ENCODE data around the gene LEF1.

LEF1 gene

DNA sequence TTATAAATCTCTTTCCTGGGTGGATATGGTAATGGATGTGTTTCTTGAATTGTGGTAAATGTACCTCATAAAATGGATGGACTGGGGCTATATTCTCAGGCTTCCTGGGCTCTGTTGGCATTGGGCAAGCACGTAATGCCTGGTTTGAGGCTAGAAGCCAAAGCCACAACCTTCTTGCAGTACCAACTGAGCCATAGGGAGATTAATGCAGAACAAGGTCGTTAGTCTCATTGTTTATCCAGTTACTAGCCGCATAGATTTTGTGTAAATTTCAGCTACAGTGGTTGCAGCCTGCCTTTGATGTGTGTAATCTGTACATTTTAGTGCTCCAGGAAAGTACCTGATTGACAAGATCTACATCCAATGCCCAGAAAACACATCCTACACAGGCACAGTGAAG is 7.2 kb upstream of the LEF1 start:
- no peak for DNase-seq (ENCODE audit: extremely low read depth in 1 of 2, low read depth in 1 of 2)

DNA sequence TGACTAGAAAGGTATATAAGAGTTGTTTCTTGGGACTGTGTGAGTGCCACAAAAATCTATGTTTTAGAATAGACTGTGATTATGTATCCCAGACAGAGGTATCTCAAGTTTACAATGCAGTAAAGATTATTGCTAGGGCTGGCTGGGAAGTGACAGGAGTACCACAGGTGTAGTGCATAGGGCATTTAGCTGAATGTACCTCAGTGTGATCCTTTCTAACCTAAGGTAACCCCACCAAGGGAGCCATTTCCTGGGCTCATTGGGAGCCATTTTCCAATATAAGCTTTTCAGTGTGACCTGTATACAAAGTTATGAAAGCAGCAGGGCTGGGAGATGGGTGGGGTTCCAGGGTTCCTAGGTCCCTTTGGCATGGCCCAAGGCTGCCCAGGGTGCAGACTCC is 6.1 kb upstream of the LEF1 start:
- no peak for DNase-seq (ENCODE audit: extremely low read depth in 1 of 2, low read depth in 1 of 2)

DNA sequence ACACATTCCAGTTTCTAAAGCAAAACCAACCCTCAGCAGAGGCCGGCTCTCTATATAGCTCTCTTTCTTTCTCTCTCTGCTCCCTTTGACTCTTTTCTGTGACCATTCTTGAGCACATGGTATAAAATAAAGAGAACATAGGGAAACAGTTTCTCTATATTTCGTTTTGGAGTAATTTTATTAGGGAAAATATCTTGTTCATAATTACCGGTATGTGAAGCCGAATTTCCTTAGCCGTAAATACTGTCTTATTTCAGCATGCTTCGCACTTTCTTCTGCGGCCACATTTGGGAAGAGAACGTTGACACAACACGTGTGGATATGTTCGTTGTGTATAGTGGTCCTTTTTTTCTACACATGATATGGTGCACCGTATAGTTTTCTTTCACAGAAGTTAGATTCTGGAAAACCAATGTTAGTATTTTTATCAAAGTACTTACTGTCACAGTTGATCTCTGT is 4.9 kb upstream of the LEF1 start:
- DNase-seq (ENCODE audit: extremely low read depth in 1 of 2, low read depth in 1 of 2) = no peak

DNA sequence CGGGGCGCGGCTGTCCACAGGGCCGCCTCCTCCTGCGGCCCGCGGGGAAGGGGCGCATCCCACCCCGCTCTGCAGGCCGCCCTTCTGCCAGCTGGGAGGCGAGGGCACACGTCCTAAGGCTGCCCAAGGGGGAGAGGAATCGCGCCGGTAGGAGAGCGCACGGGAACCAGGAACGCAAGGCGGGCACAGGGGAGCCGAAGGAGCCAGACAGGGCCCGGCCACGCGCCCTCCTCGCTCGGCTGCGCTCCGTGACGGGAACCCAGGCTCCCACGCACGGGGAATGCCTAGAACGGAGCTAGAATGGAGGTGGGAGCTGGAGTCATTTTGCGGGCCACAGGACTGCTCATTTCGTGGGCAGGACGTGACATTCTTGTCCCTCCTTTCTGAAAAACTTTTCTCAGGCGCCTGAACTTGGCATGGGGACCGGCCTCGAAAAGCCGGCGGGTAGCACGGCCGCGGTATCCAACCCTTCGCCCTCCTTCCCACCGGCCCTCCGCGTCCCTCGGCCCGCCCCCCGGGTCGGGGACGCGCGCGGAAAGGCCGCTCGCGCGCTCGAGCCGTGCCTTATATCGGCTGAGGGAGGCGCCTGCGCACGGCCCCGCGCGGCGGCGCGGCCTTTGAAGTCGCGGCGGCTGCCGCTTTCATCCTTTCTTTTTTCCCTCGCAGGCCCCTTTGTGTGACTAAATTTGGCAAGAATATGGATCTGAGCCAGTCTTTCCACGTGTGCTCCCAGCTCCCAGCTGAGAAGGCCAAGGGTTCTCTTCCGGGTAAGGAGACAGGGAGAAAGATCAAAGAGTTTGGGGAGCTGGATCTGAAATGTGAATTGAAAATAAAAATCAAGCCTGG is 4.2 kb upstream of the LEF1 start:
- peak; percentile 39 to 43 for DNase-seq (ENCODE audit: extremely low read depth in 1 of 2, low read depth in 1 of 2)

DNA sequence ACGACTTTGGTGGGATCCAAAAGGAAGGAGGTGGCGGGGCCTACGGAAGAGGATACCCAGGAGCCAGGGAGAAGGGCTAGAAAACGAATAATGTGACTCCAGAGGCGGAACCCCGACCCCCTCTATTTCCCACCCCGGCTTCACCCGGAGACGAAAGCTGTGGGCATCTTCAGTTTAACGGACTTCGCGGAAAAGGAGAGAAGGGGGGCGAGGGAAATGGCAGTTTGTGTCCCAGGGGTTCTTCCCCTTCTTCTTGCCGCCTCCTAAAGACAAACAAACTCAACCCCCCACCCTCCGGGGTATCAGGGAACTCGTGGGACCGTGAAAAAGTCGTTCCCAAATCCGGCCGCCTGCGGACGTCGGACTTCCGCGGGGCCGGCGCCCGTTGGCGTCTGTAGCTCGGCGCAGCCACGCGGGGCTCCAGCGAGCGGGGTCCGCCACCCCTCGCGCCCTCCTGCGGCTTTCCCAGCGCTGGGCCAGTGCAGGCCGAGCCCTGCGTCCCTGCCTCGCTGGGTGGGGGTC is 3.6 kb upstream of the LEF1 start:
- no peak for DNase-seq (ENCODE audit: extremely low read depth in 1 of 2, low read depth in 1 of 2)

DNA sequence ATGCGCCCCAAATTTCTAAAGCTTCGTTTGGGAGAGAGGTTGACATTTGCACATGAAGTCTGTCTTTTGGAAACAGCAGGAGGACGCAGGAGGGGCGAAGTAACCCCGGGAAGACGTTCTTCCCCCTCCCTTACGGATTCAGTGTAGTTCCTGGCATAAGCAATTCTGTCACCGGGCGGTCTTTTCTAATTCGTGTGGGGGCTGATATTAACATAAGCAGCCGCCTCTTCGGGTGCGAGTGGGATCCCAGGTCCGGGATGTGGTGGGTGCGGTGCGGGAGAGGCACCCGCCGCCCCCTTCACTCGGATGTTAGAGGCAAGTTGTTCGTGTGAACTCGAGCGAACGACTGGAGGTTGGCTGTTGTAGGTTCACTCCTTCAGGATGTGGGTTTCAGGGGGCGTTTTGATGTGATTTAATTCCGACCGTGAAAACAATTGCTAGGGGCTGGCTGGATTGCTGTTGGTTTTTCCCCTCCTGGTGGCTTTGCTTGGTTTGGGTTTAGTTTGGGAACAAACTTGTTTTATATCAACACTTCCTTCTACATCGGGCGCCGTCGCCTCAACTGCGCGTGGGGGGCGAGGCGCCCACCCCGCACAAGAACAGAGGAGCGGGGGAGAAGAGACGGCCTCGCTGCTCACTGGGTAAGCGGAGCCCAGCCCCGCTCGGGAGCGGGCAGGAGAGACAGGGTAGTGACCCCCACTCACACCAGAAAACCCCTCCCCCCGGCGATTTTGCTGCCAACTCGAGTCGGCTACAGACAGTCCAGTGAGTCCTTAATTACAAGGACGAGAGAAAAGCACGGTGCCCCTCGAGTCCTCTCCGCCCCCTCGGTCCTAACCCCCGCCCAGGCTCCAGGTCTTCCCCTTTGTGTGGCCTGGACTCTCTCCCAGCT is 2.9 kb upstream of the LEF1 start:
- DNase-seq (ENCODE audit: extremely low read depth in 1 of 2, low read depth in 1 of 2) = peak; percentile 41 to 43

DNA sequence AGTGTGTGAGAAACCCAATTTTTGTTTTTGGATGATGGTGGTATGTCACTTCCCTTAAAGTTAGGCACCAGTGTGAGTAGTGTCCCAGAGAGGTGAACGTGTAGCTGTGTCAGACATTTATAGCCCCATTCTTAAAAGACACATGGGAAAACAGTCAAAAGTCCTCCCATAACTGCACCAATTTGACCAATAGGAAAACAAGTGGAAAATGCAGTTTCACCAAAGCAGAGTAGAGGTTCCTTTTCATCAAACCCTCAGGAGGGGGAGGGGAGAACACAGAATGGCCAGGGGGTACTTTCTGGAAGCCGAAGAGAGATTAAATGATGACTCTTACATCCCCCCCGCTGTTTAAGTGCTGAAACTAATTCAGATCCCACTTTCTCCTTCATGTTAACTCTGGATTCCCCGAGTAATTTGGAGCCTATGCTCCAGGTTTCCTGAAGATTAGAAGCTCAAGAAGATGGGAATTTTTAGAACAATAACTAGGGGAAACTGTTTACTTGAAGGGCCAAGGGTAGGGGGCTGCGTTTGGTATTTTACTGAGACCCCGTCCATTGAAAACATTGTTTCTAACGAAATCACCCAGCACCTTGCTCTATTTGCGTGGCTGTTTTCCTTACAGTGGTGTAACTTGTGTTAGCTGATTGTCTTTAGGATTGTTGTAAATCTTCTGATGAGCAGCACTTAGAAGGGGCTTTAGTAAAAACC is 2.1 kb upstream of the LEF1 start:
- DNase-seq (ENCODE audit: extremely low read depth in 1 of 2, low read depth in 1 of 2) = no peak

DNA sequence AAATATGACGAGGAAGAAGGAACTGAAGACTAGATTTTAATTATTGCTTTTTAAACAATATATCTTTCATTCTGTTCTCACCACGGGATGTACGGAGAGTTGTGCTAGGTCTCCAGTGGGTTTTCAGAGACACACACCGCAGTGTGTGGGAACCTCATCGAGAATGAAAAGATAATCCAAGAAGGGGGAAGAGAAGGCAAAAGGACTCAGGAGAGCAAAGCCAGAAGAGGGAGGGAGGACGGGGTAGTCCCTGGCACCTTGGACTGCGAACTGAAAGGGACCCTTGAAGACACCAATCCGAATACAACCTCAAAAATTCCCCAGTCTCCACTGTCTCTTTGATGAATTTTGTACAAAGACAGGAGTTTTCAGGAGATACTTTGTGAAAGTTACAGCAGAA is 932 bp upstream of the LEF1 start:
- no peak for DNase-seq (ENCODE audit: extremely low read depth in 1 of 2, low read depth in 1 of 2)

DNA sequence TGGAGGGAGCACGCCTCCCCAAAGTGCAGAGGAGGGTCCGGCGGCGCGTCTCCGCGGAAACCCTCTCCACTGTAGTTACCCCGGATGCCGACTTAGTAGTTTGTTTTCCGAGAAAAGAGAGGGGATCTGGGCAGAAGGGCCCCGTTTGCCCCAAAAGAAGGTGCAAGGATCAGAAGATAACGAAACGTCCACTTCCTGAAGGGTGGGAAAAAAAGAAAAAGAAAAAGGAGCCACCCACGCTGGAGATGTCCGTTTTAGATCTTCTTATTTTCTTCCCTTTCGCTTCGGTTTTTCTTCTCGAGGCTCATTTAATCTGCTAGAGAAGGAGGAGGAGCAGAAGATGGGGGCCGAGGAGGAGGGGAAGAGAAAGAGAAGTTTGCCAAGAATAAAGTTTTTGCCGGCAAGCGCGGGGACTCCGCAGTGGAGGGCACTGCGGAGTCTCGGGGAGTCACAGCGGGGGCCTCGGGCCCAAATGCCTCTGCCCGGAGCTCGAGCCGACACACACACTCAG is 517 bp downstream of the LEF1 start:
- no peak for DNase-seq (ENCODE audit: extremely low read depth in 1 of 2, low read depth in 1 of 2)

DNA sequence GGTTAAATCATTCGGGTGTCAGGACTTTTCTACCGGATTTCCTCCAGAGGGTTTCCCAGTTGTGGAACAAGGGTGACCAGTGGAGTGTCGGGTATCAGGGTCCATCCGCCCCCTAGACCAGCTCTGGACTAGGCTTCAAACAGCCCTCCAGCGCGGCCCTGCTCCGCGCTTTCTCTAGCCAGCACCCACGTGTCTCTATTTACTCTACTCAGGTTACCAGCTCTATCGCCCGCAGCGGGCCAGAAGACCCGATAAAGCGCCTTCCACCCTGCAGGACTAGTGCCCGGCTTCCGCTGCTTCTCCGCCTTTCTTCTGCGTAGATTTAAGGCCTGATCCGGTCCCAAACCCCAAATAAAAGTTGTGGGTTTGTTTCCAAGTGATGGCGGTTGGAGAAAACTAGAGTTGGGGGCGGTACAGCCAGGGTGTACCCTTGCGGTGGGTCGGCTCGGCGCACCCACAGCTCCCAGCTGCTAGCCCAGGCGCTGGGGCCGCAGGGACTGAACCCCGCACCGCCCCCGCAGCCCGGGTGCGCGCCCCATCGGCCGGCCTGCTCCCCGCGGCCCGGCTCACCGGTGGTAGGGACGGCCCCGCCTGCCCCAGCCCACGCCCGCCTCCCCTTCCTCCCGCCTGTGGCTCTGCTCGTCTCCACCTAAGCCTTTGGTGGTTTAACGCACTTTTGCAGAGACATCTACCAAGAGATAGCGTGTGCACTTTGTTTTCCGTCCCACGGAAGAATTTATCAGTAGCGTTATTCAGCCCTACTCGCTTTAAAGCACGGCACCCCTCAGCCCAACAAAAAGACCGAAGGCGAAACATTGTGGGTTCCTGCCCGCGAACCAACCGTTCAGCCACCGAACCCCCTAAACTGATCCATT is 2.1 kb downstream of the LEF1 start:
- DNase-seq (ENCODE audit: extremely low read depth in 1 of 2, low read depth in 1 of 2) = peak; percentile 50 to 57

DNA sequence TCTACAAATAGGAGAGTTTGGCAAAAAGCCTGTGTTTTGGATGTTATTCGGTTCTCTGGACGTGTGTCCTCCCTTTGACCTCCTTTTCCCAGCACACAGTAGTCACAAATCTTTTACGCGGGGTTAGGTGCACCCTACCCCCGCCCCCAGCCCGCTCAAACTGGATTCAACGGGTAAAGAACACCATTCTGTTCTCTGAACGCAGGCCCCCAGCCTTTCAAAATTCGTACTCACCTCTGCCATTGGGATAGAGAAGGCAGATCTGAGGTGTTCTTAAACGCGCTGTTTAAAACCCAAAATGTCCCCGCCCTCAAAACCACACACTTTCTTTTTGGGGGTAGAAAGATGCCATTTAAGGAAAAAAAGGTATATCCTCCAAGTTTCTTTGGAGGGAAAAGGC is 2.7 kb downstream of the LEF1 start:
- DNase-seq (ENCODE audit: extremely low read depth in 1 of 2, low read depth in 1 of 2) = peak in 1 of 2 donors; percentile 22

DNA sequence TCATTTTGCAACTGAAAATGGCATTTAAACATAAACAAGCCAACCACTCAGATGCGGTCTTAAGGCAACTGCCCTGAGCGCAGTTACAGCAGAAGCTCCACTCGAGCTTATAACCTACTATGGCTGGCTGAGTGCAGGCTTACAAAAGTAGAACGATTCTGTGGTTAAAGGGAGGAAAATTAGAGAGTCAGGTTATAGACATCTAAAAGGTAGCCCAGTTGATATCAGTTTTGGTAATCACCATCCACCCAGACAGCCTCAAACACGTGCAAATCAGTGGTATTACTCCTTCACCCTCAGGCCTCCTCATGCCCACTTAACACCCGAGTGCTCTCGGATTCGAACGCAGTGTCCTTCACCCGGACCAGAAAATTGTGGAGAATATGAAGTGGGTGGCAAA is 3.1 kb downstream of the LEF1 start:
- no peak for DNase-seq (ENCODE audit: extremely low read depth in 1 of 2, low read depth in 1 of 2)

DNA sequence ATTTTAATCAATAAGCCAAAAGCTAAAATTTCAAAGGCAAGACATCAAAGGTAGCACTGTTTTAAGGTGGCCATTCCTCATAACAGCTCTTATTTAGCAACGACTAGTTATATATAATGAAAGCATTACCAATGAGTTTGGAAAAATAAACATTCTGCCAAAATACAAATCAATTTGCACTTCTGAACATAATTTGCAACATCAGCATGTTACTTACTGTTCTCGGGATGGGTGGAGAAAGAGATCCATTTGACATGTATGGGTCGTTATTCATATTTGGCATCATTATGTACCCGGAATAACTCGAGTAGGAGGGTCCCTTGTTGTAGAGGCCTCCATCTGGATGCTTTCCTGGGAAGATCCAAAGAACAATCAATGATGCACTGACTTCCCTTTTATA is 5.4 kb downstream of the LEF1 start:
- DNase-seq (ENCODE audit: extremely low read depth in 1 of 2, low read depth in 1 of 2) = no peak

DNA sequence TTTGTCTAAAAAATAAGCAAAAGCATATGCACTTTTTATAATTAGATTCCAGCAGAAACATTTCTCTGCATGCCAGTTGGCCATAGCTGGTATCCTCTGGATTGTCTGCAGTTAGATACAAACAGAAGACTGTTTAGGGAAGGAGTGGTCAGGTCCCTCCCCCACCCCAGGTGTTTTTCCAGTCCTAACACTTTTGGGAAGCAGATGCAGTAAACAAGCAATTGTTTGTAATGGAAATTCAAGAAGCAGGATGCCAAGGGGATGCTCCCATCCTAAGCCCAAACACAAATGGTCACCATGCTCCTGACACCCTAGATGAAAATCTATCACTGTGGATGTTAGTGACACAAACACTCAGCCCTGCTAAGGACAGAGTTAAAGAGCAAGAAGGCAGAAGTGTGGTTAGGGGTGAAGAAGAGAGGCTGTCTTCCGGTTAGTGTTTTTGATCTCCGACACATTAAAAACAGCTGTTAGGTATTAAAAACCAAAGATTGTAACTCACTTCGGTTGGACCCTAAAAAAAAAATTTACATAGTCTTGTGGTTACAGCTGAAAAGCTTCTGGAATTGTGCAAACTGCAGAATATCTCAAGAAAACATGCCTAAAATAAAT is 7.9 kb downstream of the LEF1 start:
- DNase-seq (ENCODE audit: extremely low read depth in 1 of 2, low read depth in 1 of 2) = no peak

DNA sequence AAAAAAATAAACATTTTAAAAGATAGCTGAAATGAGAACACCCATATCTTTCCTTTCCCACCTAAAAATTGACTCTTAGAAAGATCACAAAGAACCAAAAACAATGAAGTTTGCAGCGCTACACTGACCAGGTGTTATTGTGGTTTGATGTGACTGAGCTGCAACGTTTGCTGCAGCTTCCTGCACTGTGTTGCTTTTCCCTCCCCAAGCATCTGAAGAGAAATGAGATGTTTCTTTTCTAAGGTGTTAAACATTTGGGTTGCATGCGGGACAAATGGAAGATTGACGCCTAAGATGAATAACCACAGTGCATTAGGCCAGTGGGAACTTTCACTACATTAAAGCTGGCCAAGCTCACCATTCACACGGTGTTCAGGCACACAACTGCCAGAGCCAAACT is 8.9 kb downstream of the LEF1 start:
- no peak for DNase-seq (ENCODE audit: extremely low read depth in 1 of 2, low read depth in 1 of 2)

DNA sequence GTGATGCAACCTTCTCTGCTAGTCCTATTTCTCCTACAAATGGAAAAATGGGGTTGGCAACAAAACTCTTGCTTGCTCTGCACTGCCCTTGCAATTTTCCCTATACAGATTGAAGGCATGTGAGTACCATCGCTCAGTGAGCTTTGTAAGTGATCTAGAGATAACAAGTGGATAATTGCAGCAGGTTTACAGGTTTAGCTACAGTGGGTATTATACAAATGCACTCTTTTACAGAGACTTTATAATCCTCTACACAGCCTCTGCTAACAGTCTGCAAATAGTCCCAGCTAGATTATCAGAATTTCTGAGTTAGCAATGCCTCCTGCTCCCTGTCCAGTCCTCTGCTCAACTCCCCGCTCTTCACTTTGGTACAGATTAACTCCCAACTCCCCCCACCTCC is 11.1 kb downstream of the LEF1 start:
- DNase-seq (ENCODE audit: extremely low read depth in 1 of 2, low read depth in 1 of 2) = no peak

DNA sequence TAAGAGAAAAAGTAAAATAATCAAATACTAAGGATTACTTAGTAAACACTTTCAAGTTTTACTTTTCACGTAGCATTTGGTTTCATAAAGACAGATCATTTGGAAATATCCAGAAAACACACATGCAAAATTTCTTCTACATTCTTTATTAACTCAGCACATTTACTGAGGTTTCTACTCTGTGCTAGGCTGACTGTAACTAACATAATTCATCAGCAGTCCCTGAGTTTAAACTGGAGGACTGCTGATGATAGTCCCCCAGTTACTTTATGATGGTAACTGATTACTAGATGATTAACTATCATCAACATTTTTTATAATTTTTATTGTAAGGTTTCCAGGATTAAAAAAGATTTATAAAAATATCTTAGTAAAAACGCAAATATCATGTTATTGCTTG is 12.3 kb downstream of the LEF1 start:
- no peak for DNase-seq (ENCODE audit: extremely low read depth in 1 of 2, low read depth in 1 of 2)

DNA sequence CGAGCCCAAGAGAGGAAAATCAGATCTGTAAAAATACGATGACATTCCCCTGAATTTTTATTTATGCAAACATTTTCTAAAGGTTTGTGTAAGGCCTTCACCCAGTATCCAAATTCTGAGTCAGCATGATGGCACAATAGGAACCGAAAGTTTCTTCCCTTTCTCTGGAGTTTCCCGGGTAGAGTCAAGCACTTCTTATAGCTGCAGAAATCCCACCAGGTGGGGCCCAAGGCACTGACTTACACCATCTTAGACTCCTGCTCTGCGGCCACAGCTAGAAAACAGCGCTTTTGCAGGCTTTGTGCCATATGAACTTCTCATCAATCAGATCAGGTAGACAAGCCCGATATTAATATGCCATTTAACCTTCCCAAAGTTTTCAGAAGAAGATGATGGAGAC is 13.4 kb downstream of the LEF1 start:
- no peak for DNase-seq (ENCODE audit: extremely low read depth in 1 of 2, low read depth in 1 of 2)

DNA sequence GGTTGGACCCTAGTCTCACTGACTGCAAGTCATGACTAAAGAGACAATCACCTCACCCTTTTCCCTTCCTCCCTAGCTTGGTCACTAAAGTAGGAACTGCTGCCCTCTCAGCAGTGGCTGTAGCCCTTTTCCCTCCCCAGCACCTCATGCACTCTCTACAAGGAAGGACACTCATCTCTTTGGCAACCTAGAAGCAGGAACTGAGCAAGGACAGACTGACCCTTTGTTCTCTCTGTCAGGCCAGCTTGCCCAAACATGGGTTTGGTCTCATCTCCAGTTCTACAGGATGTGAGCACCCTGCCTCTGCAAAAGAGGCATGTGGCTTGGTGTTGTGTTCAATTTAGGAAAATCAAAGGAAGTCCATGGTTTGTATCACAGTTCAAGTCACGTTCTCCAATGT is 15.8 kb downstream of the LEF1 start:
- no peak for DNase-seq (ENCODE audit: extremely low read depth in 1 of 2, low read depth in 1 of 2)
